Neuronal stem cell (in vitro differentiated cells): ENCODE results near the gene SCO2.
A peak's percentile ranks its signal among the peaks of the same experiment; 100 is the strongest.
"Not testable (repeated sequence)": the region's sequence is repeated elsewhere in the genome, so short reads cannot be mapped to it uniquely, and the experiment has no call there.

Experiments used
- DNase-seq: peaks from one replicate; pipeline ENCODE4 v3.0.0-alpha.2; 2013; ENCODE audit warnings: low spot score
- H2AFZ ChIP-seq: one replicate; pipeline ENCODE4 v1.6.1; 2013; ENCODE audit warnings: mild to moderate bottlenecking, low read length, inconsistent platforms
- H2AK5ac ChIP-seq: 2 replicates; pipeline ENCODE4 v1.6.1; 2013; ENCODE audit warnings: low read depth, mild to moderate bottlenecking, inconsistent platforms, low read length, moderate library complexity, mixed read lengths
- H2BK120ac ChIP-seq: 2 replicates; pipeline ENCODE4 v1.6.1; 2013; ENCODE audit warnings: low read depth, mild to moderate bottlenecking, inconsistent platforms, low read length, moderate library complexity, mixed read lengths
- H2BK12ac ChIP-seq: one replicate; pipeline ENCODE4 v1.6.1; 2013; ENCODE audit warnings: low read length, inconsistent platforms
- H2BK15ac ChIP-seq: 2 replicates; pipeline ENCODE4 v1.6.1; 2013; ENCODE audit warnings: mild to moderate bottlenecking, low read length, inconsistent platforms, mixed read lengths
- H2BK5ac ChIP-seq: one replicate; pipeline ENCODE4 v1.6.1; 2013; ENCODE audit warnings: inconsistent platforms, mild to moderate bottlenecking, low read length, moderate library complexity
- H3K14ac ChIP-seq: one replicate; pipeline ENCODE4 v1.6.1; 2013; ENCODE audit warnings: low read length, inconsistent platforms
- H3K18ac ChIP-seq: 2 replicates; pipeline ENCODE4 v1.6.1; 2013; ENCODE audit warnings: low read length, inconsistent platforms
- H3K23ac ChIP-seq: 2 replicates; pipeline ENCODE4 v1.6.1; 2013; ENCODE audit warnings: low read depth, mild to moderate bottlenecking, mixed read lengths, low read length, inconsistent platforms; ENCODE audit not compliant: poor library complexity
- H3K27ac ChIP-seq: replicated peaks from 3 replicates; pipeline ENCODE4 v1.5.1; 2013; ENCODE audit warnings: low read length, inconsistent platforms
- H3K27me3 ChIP-seq, 3 experiments: 2 replicates each; pipeline ENCODE4 v1.6.1; 2013; ENCODE audit warnings: low read length in 3 of 3, mild to moderate bottlenecking in 2 of 3, inconsistent platforms in 1 of 3, low read depth in 1 of 3, mixed read lengths in 1 of 3, moderate library complexity in 1 of 3; ENCODE audit not compliant: control insufficient read depth in 3 of 3, insufficient read depth in 3 of 3
- H3K36me3 ChIP-seq, 2 donors: replicated peaks in 1 of 2; 2 replicates each; pipeline ENCODE4 v1.6.1; 2013; ENCODE audit warnings: low read length in 2 of 2; ENCODE audit not compliant: control insufficient read depth in 2 of 2, insufficient read depth in 2 of 2
- H3K4ac ChIP-seq: 2 replicates; pipeline ENCODE4 v1.6.1; 2013; ENCODE audit warnings: inconsistent platforms, mild to moderate bottlenecking, low read length, moderate library complexity
- H3K4me1 ChIP-seq, 2 donors: 1 replicate in 1 of 2; 2 replicates in 1 of 2; pipeline ENCODE4 v1.6.1; 2013; ENCODE audit warnings: low read length in 2 of 2, low read depth in 1 of 2; ENCODE audit not compliant: control insufficient read depth in 2 of 2, insufficient read depth in 1 of 2
- H3K4me2 ChIP-seq: one replicate; pipeline ENCODE4 v1.6.1; 2013; ENCODE audit warnings: mild to moderate bottlenecking, low read length, inconsistent platforms; ENCODE audit not compliant: insufficient read depth, poor library complexity, severe bottlenecking
- H3K4me3 ChIP-seq, 2 donors: 2 replicates each; pipeline ENCODE4 v1.5.1; 2013; ENCODE audit warnings: low read length in 2 of 2, mild to moderate bottlenecking in 2 of 2, inconsistent platforms in 1 of 2, moderate library complexity in 1 of 2
- H3K79me1 ChIP-seq: one replicate; pipeline ENCODE4 v1.6.1; 2013; ENCODE audit warnings: low read depth, mild to moderate bottlenecking, inconsistent platforms, low read length, moderate library complexity
- H3K9ac ChIP-seq: one replicate; pipeline ENCODE4 v1.6.1; 2013; ENCODE audit warnings: mild to moderate bottlenecking, low read depth, low read length, inconsistent platforms; ENCODE audit not compliant: poor library complexity
- H3K9me3 ChIP-seq, 2 donors: replicated peaks in 1 of 2; 2 replicates each; pipeline versions ENCODE3 to v1.6.1; 2013; ENCODE audit warnings: low read length in 2 of 2, mild to moderate bottlenecking in 2 of 2, inconsistent platforms in 1 of 2, low read depth in 1 of 2, mixed read lengths in 1 of 2, moderate library complexity in 1 of 2; ENCODE audit not compliant: control insufficient read depth in 2 of 2, insufficient read depth in 1 of 2
- H4K8ac ChIP-seq: one replicate; pipeline ENCODE4 v1.6.1; 2013; ENCODE audit warnings: low read depth, mild to moderate bottlenecking, inconsistent platforms, low read length, moderate library complexity
- H4K91ac ChIP-seq: one replicate; pipeline ENCODE4 v1.6.1; 2013; ENCODE audit warnings: low read length, low read depth, mild to moderate bottlenecking, inconsistent platforms; ENCODE audit not compliant: poor library complexity
- WGBS, 2 donors: extraction: QIAGEN DNeasy Blood & Tissue Kit; methylation state at CpG; one replicate each; pipeline ENCODE4 v1.1.7; 2013; ENCODE audit warnings: missing lambda C conversion rate in 2 of 2, mixed read lengths in 1 of 2; ENCODE audit not compliant: insufficient read length in 2 of 2, insufficient replicate concordance in 1 of 2; ENCODE audit errors: extremely low coverage in 2 of 2; 5-methylcytosine and 5-hydroxymethylcytosine counted together

Gene SCO2

DNA sequence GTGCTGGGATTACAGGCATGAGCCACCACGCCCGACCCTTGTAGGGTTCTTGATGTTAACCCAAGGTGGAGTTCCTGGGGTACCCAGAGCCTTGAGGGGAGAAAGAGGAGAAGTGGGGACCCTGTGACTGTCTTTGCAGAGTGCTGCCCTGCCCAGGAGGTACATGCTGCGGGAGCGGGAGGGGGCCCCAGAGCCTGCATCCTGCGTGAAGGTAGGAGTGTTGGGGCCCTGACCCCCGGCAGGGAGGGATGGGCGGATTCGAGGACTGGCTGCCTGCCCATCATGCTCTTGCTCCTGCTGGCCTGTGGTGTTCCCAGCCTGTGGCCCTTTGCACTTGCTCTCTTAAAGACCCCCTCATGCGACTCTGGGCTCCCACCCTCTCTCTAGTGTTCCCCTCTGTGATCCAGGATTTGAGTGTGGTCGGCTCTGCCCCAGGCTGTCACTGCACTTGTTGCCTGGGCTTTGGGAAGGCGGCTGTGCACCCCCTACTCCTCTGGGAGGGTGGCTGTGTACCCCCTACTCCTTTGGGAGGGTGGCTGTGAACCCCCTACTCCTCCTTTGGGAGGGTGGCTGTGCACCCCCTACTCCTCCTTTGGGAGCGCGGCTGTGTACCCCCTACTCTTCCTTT lies 4.5 kb downstream of the SCO2 start:
- Histone ChIP-seq H3K79me1 (peaks cover 22% of the 10 kb centered on the region), H3K4me2 (no peak overlapping the region), H3K4me3 (peak overlapping the region in 1 of 2 donors; percentile 34), H2BK15ac (no peak overlapping the region), H2AK5ac (no peak overlapping the region), H3K4me1 (peaks cover 5 to 9% of the 10 kb centered on the region in 2 donors), H4K8ac (peak overlapping the region; percentile 3), H3K9ac (no peak overlapping the region), H3K4ac (no peak overlapping the region), H2BK12ac (no peak overlapping the region), H3K27ac (no peak overlapping the region), H3K14ac (peak overlapping the region; percentile 56), H2AFZ (no peak overlapping the region), H3K18ac (no peak overlapping the region), H3K9me3 (no peaks in the 10 kb centered on the region), H4K91ac (no peak overlapping the region), H2BK120ac (no peak overlapping the region), H3K27me3 (no peaks in the 10 kb centered on the region), H2BK5ac (no peak overlapping the region), H3K36me3 (peaks cover 64 to 82% of the 10 kb centered on the region in 2 donors), H3K23ac (no peak overlapping the region)
- no CpG with 5 or more reads among the region's 13 CpGs for WGBS, 2 donors
- DNase-seq: no peak

DNA sequence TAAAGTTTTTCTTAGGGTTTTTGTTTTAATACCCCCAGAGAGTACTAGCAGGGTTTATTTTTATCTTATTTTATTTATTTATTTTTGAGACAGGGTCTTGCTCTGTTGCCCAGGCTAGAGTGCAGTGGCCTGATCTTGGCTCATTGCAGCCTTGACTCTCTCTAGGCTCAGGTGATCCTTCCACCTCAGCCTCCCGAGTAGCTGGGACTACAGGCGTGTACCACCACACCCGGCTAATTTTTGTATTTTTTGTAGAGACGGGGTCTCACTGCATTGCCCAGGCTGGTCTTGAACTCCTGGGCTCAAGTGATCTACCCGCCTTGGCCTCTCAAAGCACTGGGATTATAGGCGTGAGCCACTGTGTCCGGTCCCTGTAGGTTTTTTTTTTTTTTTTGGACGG lies 5.2 kb downstream of the SCO2 start:
- not testable (repeated sequence) for H2BK5ac ChIP-seq, H2BK15ac ChIP-seq, H3K4ac ChIP-seq, H2AK5ac ChIP-seq, H2BK120ac ChIP-seq, H3K4me3 ChIP-seq, H2BK12ac ChIP-seq, DNase-seq, H3K27ac ChIP-seq, H3K9me3 ChIP-seq, H3K23ac ChIP-seq, H3K4me2 ChIP-seq, H3K18ac ChIP-seq, H2AFZ ChIP-seq, H3K9ac ChIP-seq, H3K14ac ChIP-seq, H3K27me3 ChIP-seq, H3K4me1 ChIP-seq, H4K8ac ChIP-seq, H4K91ac ChIP-seq
- peaks cover 64 to 86% of the 10 kb centered on the region in 2 donors for H3K36me3 ChIP-seq
- WGBS, 2 donors: no CpG with 5 or more reads among the region's 8 CpGs
- H3K79me1 ChIP-seq: peaks cover 22% of the 10 kb centered on the region

DNA sequence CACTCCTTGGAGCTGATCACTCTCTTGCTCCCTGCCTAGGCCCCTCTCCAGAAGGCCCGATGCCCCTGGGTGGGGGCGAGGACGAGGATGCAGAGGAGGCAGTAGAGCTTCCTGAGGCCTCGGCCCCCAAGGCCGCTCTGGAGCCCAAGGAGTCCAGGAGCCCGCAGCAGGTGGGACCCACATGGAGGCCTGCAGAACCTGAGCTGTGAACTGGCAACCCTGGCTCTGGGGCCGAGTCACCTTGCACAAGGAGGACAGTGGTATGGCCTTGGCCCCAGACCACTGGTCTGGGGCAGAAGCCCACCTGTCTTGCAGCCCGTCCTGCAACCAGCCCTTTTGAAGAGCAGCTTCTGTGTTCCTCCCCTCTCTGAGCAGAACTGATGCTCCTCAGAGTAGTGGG lies 6.2 kb downstream of the SCO2 start:
- Histone ChIP-seq H4K8ac (no peak overlapping the region), H2BK15ac (no peak overlapping the region), H2BK12ac (no peak overlapping the region), H3K27me3 (no peaks in the 10 kb centered on the region), H3K4me2 (no peak overlapping the region), H3K9me3 (no peaks in the 10 kb centered on the region), H2AFZ (no peak overlapping the region), H2BK5ac (no peak overlapping the region), H3K9ac (no peak overlapping the region), H3K14ac (no peak overlapping the region), H3K4me3 (no peak overlapping the region), H3K79me1 (peaks cover 24% of the 10 kb centered on the region), H3K4ac (no peak overlapping the region), H3K4me1 (peaks cover 0 to under 1% of the 10 kb centered on the region in 2 donors), H2BK120ac (no peak overlapping the region), H2AK5ac (no peak overlapping the region), H3K23ac (no peak overlapping the region), H3K18ac (no peak overlapping the region), H3K36me3 (peaks cover 67 to 86% of the 10 kb centered on the region in 2 donors), H4K91ac (no peak overlapping the region), H3K27ac (no peak overlapping the region)
- no CpG with 5 or more reads among the region's 8 CpGs for WGBS, 2 donors
- no peak for DNase-seq

DNA sequence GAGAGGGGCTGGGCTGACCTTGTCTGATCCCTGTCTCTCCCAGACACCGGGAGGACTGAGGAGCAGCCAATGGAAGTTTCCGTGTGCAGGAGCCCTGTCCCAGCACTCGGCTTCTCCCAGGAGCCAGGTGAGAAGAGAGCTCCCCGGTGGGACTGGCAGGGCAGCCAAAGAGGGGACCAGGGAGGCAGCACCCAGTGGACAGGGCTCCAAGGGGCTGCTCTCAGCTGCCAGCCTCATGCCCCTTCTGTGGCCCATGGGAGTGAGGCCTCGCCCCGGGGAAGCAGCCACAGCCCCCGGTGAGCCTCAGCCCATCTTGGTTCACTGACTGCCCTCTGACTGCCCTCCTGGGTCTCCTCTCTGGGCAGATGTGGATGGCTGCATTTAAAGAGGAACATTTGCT lies 6.8 kb downstream of the SCO2 start:
- H3K18ac ChIP-seq: no peak overlapping the region
- no peak overlapping the region for H2BK15ac ChIP-seq
- no peak overlapping the region for H3K27ac ChIP-seq
- H3K4me1 ChIP-seq: no peaks in the 10 kb centered on the region
- no peak overlapping the region for H2BK12ac ChIP-seq
- no peak overlapping the region for H2BK5ac ChIP-seq
- H3K9me3 ChIP-seq: no peaks in the 10 kb centered on the region
- no peak overlapping the region for H3K4me2 ChIP-seq
- peaks cover 63 to 84% of the 10 kb centered on the region in 2 donors for H3K36me3 ChIP-seq
- H3K4ac ChIP-seq: no peak overlapping the region
- H3K23ac ChIP-seq: no peak overlapping the region
- no peak overlapping the region for H2BK120ac ChIP-seq
- no peak overlapping the region for H3K9ac ChIP-seq
- DNase-seq: no peak
- WGBS, 2 donors: no CpG with 5 or more reads among the region's 7 CpGs
- H2AFZ ChIP-seq: no peak overlapping the region
- H4K8ac ChIP-seq: no peak overlapping the region
- no peak overlapping the region for H3K14ac ChIP-seq
- H3K79me1 ChIP-seq: peaks cover 25% of the 10 kb centered on the region
- no peaks in the 10 kb centered on the region for H3K27me3 ChIP-seq
- no peak overlapping the region for H3K4me3 ChIP-seq
- no peak overlapping the region for H2AK5ac ChIP-seq
- no peak overlapping the region for H4K91ac ChIP-seq
